ENCODE results near the gene MINDY2.
A peak's percentile ranks its signal among the peaks of the same experiment; 100 is the strongest.
"Not testable (repeated sequence)": the region's sequence is repeated elsewhere in the genome, so short reads cannot be mapped to it uniquely, and the experiment has no call there.

Gene MINDY2

GRCh38 chr15:58833681-58834426, 62.8 kb downstream of the MINDY2 start:
- not testable (repeated sequence) for DNase-seq

- DNase-seq, result no peak
Observed at GRCh38 chr15:58839485-58839884, 68.4 kb downstream of the MINDY2 start.

GRCh38 chr15:58840048-58840447, 68.9 kb downstream of the MINDY2 start:
- no peak for DNase-seq

- no peak for DNase-seq
Observed at GRCh38 chr15:58842713-58843396, 71.8 kb downstream of the MINDY2 start.

- not testable (repeated sequence) for DNase-seq
Observed at GRCh38 chr15:58851205-58851604, 80.1 kb downstream of the MINDY2 start.

GRCh38 chr15:58852347-58852746, 81.2 kb downstream of the MINDY2 start:
- DNase-seq, result no peak

- no peak for DNase-seq
Observed at GRCh38 chr15:58854593-58854992, 83.5 kb downstream of the MINDY2 start.

- no peak for DNase-seq
Observed at GRCh38 chr15:58856086-58856485, 85.0 kb downstream of the MINDY2 start.

GRCh38 chr15:58856621-58857020, 85.5 kb downstream of the MINDY2 start:
- not testable (repeated sequence) for DNase-seq

GRCh38 chr15:58862326-58862725, 91.2 kb downstream of the MINDY2 start:
- no peak for DNase-seq

GRCh38 chr15:58864602-58865424, 93.7 kb downstream of the MINDY2 start:
- DNase-seq, result peak; percentile 86

GRCh38 chr15:58865425-58865880, 94.4 kb downstream of the MINDY2 start:
- DNase-seq, result no peak

- DNase-seq, result no peak
Observed at GRCh38 chr15:58867926-58868325, 96.8 kb downstream of the MINDY2 start.

- no peak for DNase-seq
Observed at GRCh38 chr15:58870451-58870850, 99.3 kb downstream of the MINDY2 start.

- no peak for DNase-seq
Observed at GRCh38 chr15:58873267-58873666, 102.2 kb downstream of the MINDY2 start.

- DNase-seq, result no peak
Observed at GRCh38 chr15:58875343-58875742, 104.2 kb downstream of the MINDY2 start.

GRCh38 chr15:58876306-58877106, 105.4 kb downstream of the MINDY2 start:
- no peak for DNase-seq

GRCh38 chr15:58877999-58878825, 107.1 kb downstream of the MINDY2 start:
- DNase-seq, result no peak

- DNase-seq, result no peak
Observed at GRCh38 chr15:58880320-58880719, 109.2 kb downstream of the MINDY2 start.

GRCh38 chr15:58882243-58882642, 111.1 kb downstream of the MINDY2 start:
- DNase-seq, result no peak

GRCh38 chr15:58883926-58884325, 112.8 kb downstream of the MINDY2 start:
- DNase-seq, result not testable (repeated sequence)

GRCh38 chr15:58886921-58887320, 115.8 kb downstream of the MINDY2 start:
- DNase-seq, result no peak

Data from eye (tissue), 1 donor.